ENCODE data around the gene TMEM232. TPM values are rescaled to one million over a fixed set of nuclear protein-coding genes. Genes with fewer than 3 reads are reported as not detected.

Gene TMEM232
- total RNA-seq, 1 experiment from 2014 or later = 1.6 TPM

- Histone ChIP-seq H2BK20ac (ENCODE audit: low read depth, low read length, poor library complexity, severe bottlenecking) (no peak overlapping the region), H3K18ac (ENCODE audit: insufficient read length, low read depth, low read length) (no peak overlapping the region), H2AK5ac (ENCODE audit: insufficient read length, low read length) (no peak overlapping the region), H3K79me1 (ENCODE audit: insufficient read depth, low read depth, low read length, poor library complexity, severe bottlenecking) (no peaks in the 10 kb centered on the region), H4K8ac (replicated peaks; ENCODE audit: insufficient read length, low read depth, low read length) (no peak overlapping the region), H3K9ac (ENCODE audit: extremely low read depth, insufficient read length, low read length) (no peak overlapping the region), H3K27me3 (ENCODE audit: insufficient read depth, low read length) (no peaks in the 10 kb centered on the region), H3K23ac (ENCODE audit: insufficient read length, low read depth, low read length) (no peak overlapping the region), H2BK5ac (ENCODE audit: insufficient read length, low read length) (no peak overlapping the region), H3K56ac (ENCODE audit: insufficient read length, low read depth, low read length) (no peak overlapping the region), H4K91ac (ENCODE audit: insufficient read length, low read depth, low read length) (no peak overlapping the region), H3K4me1 (ENCODE audit: insufficient read depth, low read length) (no peaks in the 10 kb centered on the region), H2AFZ (ENCODE audit: low read length) (no peak overlapping the region), H2BK12ac (ENCODE audit: insufficient read length, low read depth, low read length) (no peak overlapping the region), H2BK15ac (ENCODE audit: low read depth, low read length) (no peak overlapping the region), H4K20me1 (ENCODE audit: control insufficient read depth, insufficient read depth, insufficient read length) (no peaks in the 10 kb centered on the region), H3K27ac (ENCODE audit: insufficient read length, low read depth, low read length) (no peak overlapping the region), H3K14ac (ENCODE audit: insufficient read depth, low read length) (no peak overlapping the region), H2BK120ac (ENCODE audit: low read depth, low read length, poor library complexity, severe bottlenecking) (no peak overlapping the region), H3K4ac (ENCODE audit: low read depth, low read length) (no peak overlapping the region), H3K4me2 (ENCODE audit: insufficient read depth, insufficient read length, low read length) (no peak overlapping the region), H3T11ph (ENCODE audit: low read length) (no peak overlapping the region), H3K23me2 (ENCODE audit: insufficient read length, low read depth, low read length, poor library complexity, severe bottlenecking) (no peaks in the 10 kb centered on the region), H3K79me2 (ENCODE audit: insufficient read depth, low read length) (no peaks in the 10 kb centered on the region), H4K5ac (ENCODE audit: insufficient read length, low read depth, low read length) (no peak overlapping the region), H3K9me3 (ENCODE audit: control insufficient read depth, low read depth, low read length) (no peaks in the 10 kb centered on the region)
- H3K36me3 Mint-ChIP-seq (ENCODE audit: insufficient read depth in 1 of 3, low read depth in 3 of 3) = no peaks in the 10 kb centered on the region
- DNase-seq = no peak
- no CpG with 5 or more reads among the region's 4 CpGs for WGBS (ENCODE audit: extremely low coverage, insufficient read length, low lambda C conversion rate)
- H3K9me3 Mint-ChIP-seq = no peaks in the 10 kb centered on the region
- H3K4me1 Mint-ChIP-seq = no peaks in the 10 kb centered on the region
- H3K27ac Mint-ChIP-seq = no peak overlapping the region
- no peak overlapping the region for H3K4me3 Mint-ChIP-seq
- H3K27me3 Mint-ChIP-seq (ENCODE audit: low read depth) = no peaks in the 10 kb centered on the region
- TF ChIP-seq CTCF (conservative IDR thresholded peaks at IDR 0.05) = no peak
These were observed 230.2 kb downstream of the TMEM232 start for GRCh38 chr5:110496276-110496675.

Data from H9 (cell line).